ENCODE results near the gene SIGLECL1. TPM values are rescaled to one million over a fixed set of nuclear protein-coding genes. Genes with fewer than 3 reads are reported as not detected.

The SIGLECL1 gene
- polyA plus RNA-seq, 3 donors = 0.16 TPM; not detected in 2

DNA sequence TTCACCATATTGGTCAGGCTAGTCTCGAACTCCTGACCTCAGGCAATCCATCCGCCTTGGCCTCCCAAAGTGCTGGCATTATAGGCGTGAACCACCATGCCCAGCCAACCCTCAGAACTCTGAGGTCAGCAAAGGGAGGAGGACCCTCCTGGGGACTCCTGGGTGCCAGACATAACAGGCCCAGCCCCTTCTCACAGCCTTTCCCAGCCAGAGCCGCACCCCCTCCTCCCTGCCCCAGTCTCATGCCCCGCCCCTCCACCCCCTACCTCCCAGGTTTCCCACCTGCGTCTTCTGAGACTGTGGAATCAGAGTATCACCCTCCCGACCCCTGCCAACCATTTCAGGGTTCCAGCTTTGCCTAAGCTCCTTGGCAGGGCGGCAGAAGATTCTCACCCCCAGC lies 65.8 kb downstream of the SIGLECL1 start:
- Mint-ChIP-seq H3K27ac (no peak overlapping the region), H3K27me3 (ENCODE audit: low read depth in 3 of 3) (peaks cover 12 to 22% (median 14%) of the 10 kb centered on the region in 3 donors)
- DNase-seq = no peak

DNA sequence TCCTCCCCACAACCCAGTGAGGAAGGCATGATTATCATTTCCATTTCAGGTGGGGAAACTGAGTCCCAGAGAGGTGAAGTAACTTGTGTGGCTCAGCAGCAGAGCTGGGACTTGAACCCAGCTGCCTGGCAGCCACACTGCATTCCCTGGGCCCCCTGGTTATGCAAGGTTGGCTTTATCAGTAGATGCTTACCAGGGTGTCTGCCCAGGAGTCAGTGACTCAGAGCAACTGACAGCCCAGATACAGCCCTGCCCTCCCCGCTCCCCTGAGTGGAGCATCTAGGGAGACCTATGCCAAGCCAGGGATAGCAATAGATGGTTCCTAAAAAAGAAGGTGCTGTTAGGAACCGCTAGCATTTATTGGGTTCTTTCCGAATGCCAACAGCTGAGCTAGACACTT lies 66.5 kb downstream of the SIGLECL1 start:
- peaks cover 8 to 21% (median 10%) of the 10 kb centered on the region in 3 donors for H3K27me3 Mint-ChIP-seq (ENCODE audit: low read depth in 3 of 3)
- Histone ChIP-seq H3K36me3 (replicated peaks in 1 of 2; ENCODE audit: control insufficient read depth in 1 of 2, insufficient read depth in 2 of 2, low read length in 2 of 2) (no peaks in the 10 kb centered on the region), H2AFZ (ENCODE audit: insufficient read depth, low read depth, low read length, poor library complexity, severe bottlenecking) (no peak overlapping the region), H3K4me2 (replicated peaks; ENCODE audit: extremely low read depth, low read length, poor library complexity, severe bottlenecking) (no peak overlapping the region), H3K4me3 (replicated peaks in 1 of 3; ENCODE audit: low read depth in 2 of 3, low read length in 3 of 3) (no peak overlapping the region), H3K9me3 (replicated peaks in 1 of 2; ENCODE audit: control insufficient read depth in 1 of 2, insufficient read depth in 1 of 2, low read length in 2 of 2) (peaks cover 0 to 4% of the 10 kb centered on the region in 2 donors), H3K9ac (ENCODE audit: insufficient read depth, low read length, poor library complexity, severe bottlenecking) (no peak overlapping the region), H4K20me1 (ENCODE audit: insufficient read depth, low read length) (no peaks in the 10 kb centered on the region), H3K4me1 (ENCODE audit: control insufficient read depth in 1 of 2, insufficient read depth in 2 of 2, low read length in 2 of 2) (peaks cover 18 to 22% of the 10 kb centered on the region in 2 donors), H3K27me3 (ENCODE audit: control insufficient read depth in 2 of 2, insufficient read depth in 2 of 2, low read length in 2 of 2) (peaks cover 0 to 2% of the 10 kb centered on the region in 2 donors), H3K79me2 (ENCODE audit: insufficient read depth, low read length) (no peaks in the 10 kb centered on the region), H3K27ac (ENCODE audit: low read depth in 1 of 2, low read length in 2 of 2) (no peak overlapping the region)
- TF ChIP-seq CTCF (IDR thresholded peaks at IDR 0.05) = no peak
- DNase-seq = no peak
- H3K36me3 Mint-ChIP-seq = no peaks in the 10 kb centered on the region
- 100% methylated on average over 2 of the region's 3 CpGs for WGBS (ENCODE audit: insufficient coverage)
- H3K4me1 Mint-ChIP-seq = peaks cover 26% of the 10 kb centered on the region
- intact Hi-C loops (cut with micrococcal nuclease) = no loop called here
- peaks cover 5 to 11% (median 7%) of the 10 kb centered on the region in 7 donors for H3K9me3 Mint-ChIP-seq
- H3K27ac Mint-ChIP-seq = no peak overlapping the region
- H3K4me3 Mint-ChIP-seq = no peak overlapping the region

More for the DNA sequence above, 65.8 kb downstream of the SIGLECL1 start:
- Histone ChIP-seq H3K27ac (ENCODE audit: low read depth in 1 of 2, low read length in 2 of 2) (no peak overlapping the region), H3K27me3 (ENCODE audit: control insufficient read depth in 2 of 2, insufficient read depth in 2 of 2, low read length in 2 of 2) (peaks cover 0 to 7% of the 10 kb centered on the region in 2 donors), H3K4me2 (replicated peaks; ENCODE audit: extremely low read depth, low read length, poor library complexity, severe bottlenecking) (no peak overlapping the region), H4K20me1 (ENCODE audit: insufficient read depth, low read length) (no peaks in the 10 kb centered on the region), H3K36me3 (replicated peaks in 1 of 2; ENCODE audit: control insufficient read depth in 1 of 2, insufficient read depth in 2 of 2, low read length in 2 of 2) (no peaks in the 10 kb centered on the region), H3K79me2 (ENCODE audit: insufficient read depth, low read length) (no peaks in the 10 kb centered on the region), H2AFZ (ENCODE audit: insufficient read depth, low read depth, low read length, poor library complexity, severe bottlenecking) (no peak overlapping the region), H3K9ac (ENCODE audit: insufficient read depth, low read length, poor library complexity, severe bottlenecking) (no peak overlapping the region), H3K9me3 (replicated peaks in 1 of 2; ENCODE audit: control insufficient read depth in 1 of 2, insufficient read depth in 1 of 2, low read length in 2 of 2) (peaks cover 0 to 4% of the 10 kb centered on the region in 2 donors), H3K4me3 (replicated peaks in 1 of 3; ENCODE audit: low read depth in 2 of 3, low read length in 3 of 3) (no peak overlapping the region), H3K4me1 (ENCODE audit: control insufficient read depth in 1 of 2, insufficient read depth in 2 of 2, low read length in 2 of 2) (peaks cover 18 to 22% of the 10 kb centered on the region in 2 donors)
- intact Hi-C loops (cut with micrococcal nuclease) = no loop called here
- no peak overlapping the region for H3K4me3 Mint-ChIP-seq
- peaks cover 28% of the 10 kb centered on the region for H3K4me1 Mint-ChIP-seq
- no peak for TF ChIP-seq CTCF (IDR thresholded peaks at IDR 0.05)
- peaks cover 0 to 1% of the 10 kb centered on the region in 2 donors for H3K36me3 Mint-ChIP-seq
- WGBS (ENCODE audit: insufficient coverage) = 98% methylated on average over 5 of the region's 8 CpGs
- H3K9me3 Mint-ChIP-seq = peaks cover 5 to 13% (median 7%) of the 10 kb centered on the region in 7 donors

Data from CD14-positive monocyte (primary cell).